PC-3 (cell line): ENCODE measurements around the gene MASP1. TPM values are rescaled to one million over a fixed set of nuclear protein-coding genes. Genes with fewer than 3 reads are reported as not detected.

ENCODE experiments used
- ATAC-seq: fragments of 200-7000 bp; cut with Tn5 transposase; 2 replicates; pipeline ENCODE4 v1.9.1; 2020; ENCODE audit warnings: mild to moderate bottlenecking, moderate library complexity
- BruUV-seq: library from RNA; stranded (reverse); fragments of 400-500 nt; replicated peaks from 2 replicates; lab custom pipeline; 2021; lab: Mats Ljungman, UMichigan
- CTCF ChIA-PET: fragments of 300-600 bp; sonication (Branson Sonifier 250); formaldehyde crosslinking; loops from one replicate; lab custom pipeline; 2022; ENCODE audit warnings: antibody characterized with exemption; lab: Charles Lee
- POLR2A ChIA-PET: fragments of 300-600 bp; sonication (Branson Sonifier 250); formaldehyde crosslinking; loops from one replicate; lab custom pipeline; 2022; ENCODE audit warnings: antibody characterized with exemption; ENCODE audit not compliant: unreplicated experiment; lab: Charles Lee
- DNase-seq: peaks from one replicate; pipeline ENCODE4 v3.0.0-alpha.2; 2015
- H2AFZ ChIP-seq: fragments of 300-600 bp; sonication (generic); 2 replicates; pipeline ENCODE4 v1.6.0; 2016; ENCODE audit warnings: antibody characterized with exemption, low read length
- H3F3A ChIP-seq: fragments of 300-600 bp; sonication (generic); one replicate; pipeline ENCODE4 v1.6.0; 2017; ENCODE audit warnings: antibody characterized with exemption, low read length, control low read depth, mild to moderate bottlenecking; ENCODE audit not compliant: unreplicated experiment
- H3K27ac ChIP-seq: fragments of 300-600 bp; sonication (generic); 2 replicates; pipeline ENCODE4 v1.5.1; 2016; ENCODE audit warnings: mild to moderate bottlenecking, low read length
- H3K27me3 ChIP-seq: fragments of 300-600 bp; sonication (generic); 2 replicates; pipeline ENCODE4 v1.6.1; 2016; ENCODE audit warnings: low read length, mixed read lengths
- H3K36me3 ChIP-seq: fragments of 300-600 bp; sonication (generic); 2 replicates; pipeline ENCODE4 v1.6.1; 2016; ENCODE audit warnings: low read depth, mixed run types, low read length, mixed read lengths
- H3K4me1 ChIP-seq: fragments of 300-600 bp; sonication (generic); 2 replicates; pipeline ENCODE4 v1.5.1; 2016; ENCODE audit warnings: low read length; ENCODE audit not compliant: insufficient read depth
- H3K4me2 ChIP-seq: fragments of 300-600 bp; sonication (generic); 2 replicates; pipeline ENCODE4 v1.6.0; 2016; ENCODE audit warnings: low read length
- H3K4me3 ChIP-seq: fragments of 300-600 bp; sonication (generic); 2 replicates; pipeline ENCODE4 v1.5.1; 2016; ENCODE audit warnings: mild to moderate bottlenecking, low read length, mixed read lengths
- H3K79me2 ChIP-seq: fragments of 300-600 bp; sonication (generic); 2 replicates; pipeline ENCODE4 v1.6.1; 2017; ENCODE audit warnings: low read length, mixed read lengths
- H3K9ac ChIP-seq: fragments of 300-600 bp; sonication (generic); 2 replicates; pipeline ENCODE4 v1.6.0; 2016; ENCODE audit warnings: mild to moderate bottlenecking, low read length
- H3K9me2 ChIP-seq: fragments of 300-600 bp; sonication (generic); replicated peaks from 2 replicates; pipeline ENCODE4 v1.6.1; 2016; ENCODE audit warnings: mixed run types, low read length, mixed read lengths
- H3K9me3 ChIP-seq: fragments of 300-600 bp; sonication (generic); 2 replicates; pipeline ENCODE4 v1.6.1; 2016; ENCODE audit warnings: low read length, mixed read lengths
- H4K20me1 ChIP-seq: fragments of 300-600 bp; sonication (generic); 2 replicates; pipeline ENCODE4 v1.6.1; 2016; ENCODE audit warnings: low read length, mixed read lengths
- EZH2 ChIP-seq: fragments of 300-600 bp; sonication (generic); IDR thresholded peaks from one replicate; pipeline ENCODE4 v1.6.1; 2017; ENCODE audit warnings: antibody characterized with exemption, mild to moderate bottlenecking, low read length; ENCODE audit not compliant: unreplicated experiment
- EZH2phosphoT487 ChIP-seq: fragments of 300-600 bp; sonication (generic); IDR thresholded peaks from 2 replicates; pipeline ENCODE4 v1.6.1; 2018; ENCODE audit warnings: mild to moderate bottlenecking, antibody characterized with exemption, low read length, borderline replicate concordance
- intact Hi-C: fragments of 100-400 bp; cut with micrococcal nuclease; formaldehyde crosslinking; loops from 2 replicates; pipeline ENCODE4 v1.9.0; 2023
- total RNA-seq: library from RNA; depleted of rRNA; stranded (reverse); fragments of >200 nt; gene quantifications from 2 replicates; pipeline ENCODE4 v1.2.3, GENCODE V29; 2014
- TF ChIP-seq, protein P1 (sequence below): fragments of 300-600 bp; sonication (generic); conservative IDR thresholded peaks from 2 replicates; pipeline ENCODE4 v1.5.1; 2017; ENCODE audit warnings: antibody characterized with exemption, low read depth, mild to moderate bottlenecking, low read length

MASP1 gene
- total RNA-seq, 1 experiment from 2014 or later: 0.07 TPM

- Histone ChIP-seq H3K4me3 (no peak overlapping the region), H3F3A (no peaks in the 10 kb centered on the region), H3K79me2 (no peaks in the 10 kb centered on the region), H3K36me3 (no peaks in the 10 kb centered on the region), H3K9me3 (peaks cover 5% of the 10 kb centered on the region; the same call in 1 of the 2 replicates), H3K9ac (no peak overlapping the region), H2AFZ (no peak overlapping the region), H3K4me2 (no peak overlapping the region), H3K4me1 (peaks cover 18% of the 10 kb centered on the region), H3K27ac (no peak overlapping the region), H4K20me1 (no peaks in the 10 kb centered on the region), H3K27me3 (peaks cover 2% of the 10 kb centered on the region; the same call in 1 of the 2 replicates), H3K9me2 (no peaks in the 10 kb centered on the region)
- intact Hi-C loops: no loop called here
- TF ChIP-seq EZH2 (no peak), EZH2phosphoT487 (no peak)
- TF ChIP-seq, protein P1, sequence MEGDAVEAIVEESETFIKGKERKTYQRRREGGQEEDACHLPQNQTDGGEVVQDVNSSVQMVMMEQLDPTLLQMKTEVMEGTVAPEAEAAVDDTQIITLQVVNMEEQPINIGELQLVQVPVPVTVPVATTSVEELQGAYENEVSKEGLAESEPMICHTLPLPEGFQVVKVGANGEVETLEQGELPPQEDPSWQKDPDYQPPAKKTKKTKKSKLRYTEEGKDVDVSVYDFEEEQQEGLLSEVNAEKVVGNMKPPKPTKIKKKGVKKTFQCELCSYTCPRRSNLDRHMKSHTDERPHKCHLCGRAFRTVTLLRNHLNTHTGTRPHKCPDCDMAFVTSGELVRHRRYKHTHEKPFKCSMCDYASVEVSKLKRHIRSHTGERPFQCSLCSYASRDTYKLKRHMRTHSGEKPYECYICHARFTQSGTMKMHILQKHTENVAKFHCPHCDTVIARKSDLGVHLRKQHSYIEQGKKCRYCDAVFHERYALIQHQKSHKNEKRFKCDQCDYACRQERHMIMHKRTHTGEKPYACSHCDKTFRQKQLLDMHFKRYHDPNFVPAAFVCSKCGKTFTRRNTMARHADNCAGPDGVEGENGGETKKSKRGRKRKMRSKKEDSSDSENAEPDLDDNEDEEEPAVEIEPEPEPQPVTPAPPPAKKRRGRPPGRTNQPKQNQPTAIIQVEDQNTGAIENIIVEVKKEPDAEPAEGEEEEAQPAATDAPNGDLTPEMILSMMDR: no peak
- DNase-seq: no peak
- BruUV-seq: no TSS peak
- ATAC-seq: no peak
- POLR2A ChIA-PET: no interaction called here
- CTCF ChIA-PET: interaction anchor here (0.6 kb wide), 1 partner anchor 47 kb away, joined by 6 read pairs; no protein-coding TSS in a partner anchor
Observed at GRCh38 chr3:187266691-187267090, 24.8 kb downstream of the MASP1 start.

GRCh38 chr3:187265461-187265955 is 26.0 kb downstream of the MASP1 start:
- BruUV-seq: no TSS peak
- Histone ChIP-seq H3K9me3 (peaks cover 5% of the 10 kb centered on the region; the same call in 1 of the 2 replicates), H3F3A (no peaks in the 10 kb centered on the region), H3K27me3 (no peaks in the 10 kb centered on the region), H3K9me2 (no peaks in the 10 kb centered on the region), H3K4me3 (no peak overlapping the region), H3K36me3 (no peaks in the 10 kb centered on the region), H3K27ac (no peak overlapping the region), H3K9ac (no peak overlapping the region), H3K4me2 (no peak overlapping the region), H3K79me2 (no peaks in the 10 kb centered on the region), H3K4me1 (peaks cover 18% of the 10 kb centered on the region), H4K20me1 (no peaks in the 10 kb centered on the region), H2AFZ (no peak overlapping the region)
- TF ChIP-seq EZH2phosphoT487 (no peak), EZH2 (no peak)
- TF ChIP-seq, protein P1: no peak
- DNase-seq (no peak), ATAC-seq (no peak)
- ChIA-PET CTCF (no interaction called here), POLR2A (no interaction called here)
- intact Hi-C loops: no loop called here

DNA sequence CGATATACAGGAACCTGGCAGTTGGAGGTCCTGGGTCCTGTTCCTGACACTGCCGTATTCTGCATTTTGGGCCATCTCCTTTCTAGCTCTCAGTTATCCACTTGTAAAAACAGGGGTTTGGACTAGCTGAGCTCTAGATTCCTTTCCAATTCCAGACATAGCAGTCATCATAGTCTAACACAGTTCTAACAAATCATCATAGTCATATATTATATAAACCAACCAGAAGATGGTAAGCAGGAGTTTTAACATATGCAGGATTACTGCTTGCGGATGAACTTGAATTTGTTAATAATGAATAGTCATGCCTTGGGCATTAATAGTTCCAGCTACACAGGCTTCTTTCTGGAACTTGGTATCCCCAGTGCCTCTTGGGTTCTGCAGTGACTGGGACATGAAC is 26.6 kb downstream of the MASP1 start:
- POLR2A ChIA-PET: no interaction called here
- no peaks in the 10 kb centered on the region for H3K9me2 ChIP-seq
- DNase-seq (no peak), ATAC-seq (no peak)
- H3F3A ChIP-seq: no peaks in the 10 kb centered on the region
- H2AFZ ChIP-seq: no peak overlapping the region
- no peak overlapping the region for H3K4me3 ChIP-seq
- H3K79me2 ChIP-seq: no peaks in the 10 kb centered on the region
- intact Hi-C loops: no loop called here
- BruUV-seq: no TSS peak
- no peak overlapping the region for H3K27ac ChIP-seq
- CTCF ChIA-PET: no interaction called here
- H4K20me1 ChIP-seq: no peaks in the 10 kb centered on the region
- peaks cover 18% of the 10 kb centered on the region for H3K4me1 ChIP-seq
- peaks cover 5% of the 10 kb centered on the region; the same call in 1 of the 2 replicates for H3K9me3 ChIP-seq
- TF ChIP-seq, protein P1: no peak
- TF ChIP-seq EZH2phosphoT487: no peak
- no peak for TF ChIP-seq EZH2
- H3K36me3 ChIP-seq: no peaks in the 10 kb centered on the region
- no peak overlapping the region; the same call in 1 of the 2 replicates for H3K4me2 ChIP-seq
- H3K9ac ChIP-seq: no peak overlapping the region
- H3K27me3 ChIP-seq: no peaks in the 10 kb centered on the region
